ENCODE data around the gene EBP.
"Not testable (repeated sequence)": the region's sequence is repeated elsewhere in the genome, so short reads cannot be mapped to it uniquely, and the experiment has no call there.

EBP gene

DNA sequence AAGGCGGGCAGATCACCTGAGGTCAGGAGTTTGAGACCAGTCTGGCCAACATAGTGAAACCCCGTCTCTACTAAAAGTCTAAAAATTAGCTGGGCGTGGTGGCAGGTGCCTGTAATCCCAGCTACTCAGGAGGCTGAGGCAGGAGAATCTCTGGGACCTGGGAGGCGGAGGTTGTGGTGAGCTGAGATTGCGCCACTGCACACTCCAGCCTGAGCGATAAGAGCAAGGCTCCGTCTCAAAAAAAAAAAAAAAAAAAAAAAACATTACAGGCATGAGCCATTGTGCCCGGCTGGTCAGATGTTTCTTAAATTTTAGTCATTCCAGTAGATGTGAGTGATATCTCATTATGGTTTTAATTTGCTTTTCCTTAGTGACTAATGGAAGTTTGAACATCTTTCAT lies 4.2 kb downstream of the EBP start:
- DNase-seq (ENCODE audit: low spot score): not testable (repeated sequence)

DNA sequence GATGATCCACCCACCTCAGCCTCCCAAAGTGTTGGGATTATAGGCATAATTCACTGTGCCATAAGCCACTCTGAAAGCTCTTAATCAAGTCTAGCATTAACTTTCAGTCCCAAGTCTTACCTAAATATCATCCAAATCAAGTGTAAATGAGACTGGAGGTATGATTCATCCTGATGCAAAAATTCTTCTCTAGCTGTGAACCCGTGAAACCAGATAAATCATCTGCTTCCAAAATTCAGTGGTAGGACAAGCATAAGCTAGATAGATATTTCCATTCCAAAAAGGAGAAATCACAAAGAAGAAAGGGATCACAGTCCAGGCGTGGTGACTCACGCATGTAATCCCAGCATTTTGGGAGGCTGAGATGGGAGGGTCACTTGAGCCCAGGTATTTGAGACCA lies 9.1 kb downstream of the EBP start:
- DNase-seq (ENCODE audit: low spot score): no peak

DNA sequence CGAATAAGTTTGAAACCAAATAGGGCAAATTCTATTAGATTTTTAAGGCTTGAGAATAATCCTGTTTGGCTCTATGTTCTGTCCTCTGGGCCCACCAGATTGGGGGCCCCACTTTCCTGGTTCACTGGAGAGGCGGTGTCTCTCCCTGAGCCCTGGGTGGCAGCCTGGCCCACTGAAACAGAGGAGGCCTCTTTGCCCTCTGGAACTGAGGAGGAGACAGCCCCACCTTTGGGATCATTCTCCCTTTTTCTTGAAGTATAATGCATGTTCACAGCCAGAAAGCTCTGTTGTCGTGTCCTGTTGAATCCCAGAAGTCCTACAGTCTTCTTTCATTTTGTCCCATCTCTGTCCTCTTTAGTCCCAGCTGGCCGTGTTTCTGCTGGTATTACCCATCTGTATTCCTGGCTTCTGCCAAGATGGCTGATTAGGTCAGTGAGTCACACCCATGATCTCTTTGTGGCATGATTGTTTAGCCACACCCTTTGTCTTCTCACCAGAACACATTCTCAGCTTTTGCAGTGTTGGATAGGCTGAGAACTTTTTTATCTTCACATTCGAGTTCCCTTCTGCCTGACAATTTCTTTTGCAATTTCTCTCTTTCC lies 9.9 kb downstream of the EBP start:
- no peak for DNase-seq (ENCODE audit: low spot score)

DNA sequence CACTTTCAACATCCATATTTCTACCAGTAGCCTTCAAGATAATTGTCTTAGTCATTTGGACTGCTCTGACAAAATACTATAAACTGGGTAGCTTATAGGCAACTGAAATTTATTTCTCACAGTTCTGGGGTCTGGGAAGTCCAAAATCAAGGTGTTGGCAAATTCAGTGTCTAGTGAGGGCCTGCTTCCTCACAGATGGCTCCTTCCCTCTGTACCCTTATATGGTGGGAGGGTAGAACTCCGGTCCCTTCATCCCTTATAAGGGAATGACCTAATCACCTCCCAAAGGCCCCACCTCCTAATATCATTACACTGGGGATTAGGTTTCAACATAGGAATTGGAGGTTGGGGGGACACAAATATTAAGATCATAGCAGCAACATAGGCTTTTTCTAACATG lies 10.6 kb downstream of the EBP start:
- DNase-seq (ENCODE audit: low spot score): no peak

DNA sequence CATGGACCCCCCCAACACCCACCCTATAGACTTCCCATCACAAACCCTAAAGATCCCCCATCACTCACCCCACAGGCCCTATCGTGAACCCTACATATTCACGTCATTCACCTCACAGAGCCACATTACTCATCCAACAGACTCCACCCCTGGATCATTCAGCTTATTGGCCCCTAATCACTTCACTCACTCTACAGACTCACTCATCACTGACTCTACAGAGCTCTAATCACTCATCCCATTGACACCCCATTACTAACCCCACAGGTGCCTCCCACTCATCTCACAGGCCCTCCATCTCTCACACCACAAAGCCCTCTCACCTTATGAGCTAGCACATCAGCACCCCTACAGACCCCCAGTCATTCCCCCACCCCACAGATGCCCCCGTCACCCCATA lies 11.6 kb downstream of the EBP start:
- DNase-seq (ENCODE audit: low spot score): no peak

DNA sequence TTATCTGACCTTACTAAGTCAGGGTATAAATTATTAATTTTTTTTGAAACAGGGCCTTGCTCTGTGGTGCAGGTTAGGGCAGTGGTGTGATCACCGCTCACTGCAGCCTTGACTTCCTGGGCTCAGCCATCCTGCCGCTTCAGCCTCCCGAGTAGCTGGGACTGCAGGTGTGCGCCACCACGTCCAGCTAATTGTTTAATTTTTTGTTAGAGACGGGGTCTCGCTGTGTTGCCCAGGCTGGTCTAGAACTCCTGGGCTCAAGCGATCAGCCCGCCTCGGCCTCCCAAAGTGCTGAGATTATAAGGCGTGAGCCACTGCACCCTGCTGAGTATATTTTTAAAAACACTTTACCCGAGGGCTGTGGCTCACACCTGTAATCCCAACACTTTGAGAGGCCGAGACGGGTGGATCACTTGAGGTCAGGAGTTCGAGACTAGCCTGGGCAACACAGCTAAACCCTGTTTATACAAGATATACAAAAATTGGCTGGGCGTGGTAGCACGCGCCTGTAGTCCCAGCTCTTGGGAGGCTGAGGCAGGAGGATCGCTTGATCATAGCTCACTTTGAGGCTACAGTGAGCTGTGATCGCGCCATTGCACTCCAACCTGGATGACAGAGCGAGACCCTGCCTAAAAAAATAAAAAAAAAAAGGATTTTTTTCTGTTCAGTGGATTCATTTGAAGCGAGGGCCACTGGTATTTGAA lies 17.2 kb downstream of the EBP start:
- DNase-seq (ENCODE audit: low spot score): no peak

DNA sequence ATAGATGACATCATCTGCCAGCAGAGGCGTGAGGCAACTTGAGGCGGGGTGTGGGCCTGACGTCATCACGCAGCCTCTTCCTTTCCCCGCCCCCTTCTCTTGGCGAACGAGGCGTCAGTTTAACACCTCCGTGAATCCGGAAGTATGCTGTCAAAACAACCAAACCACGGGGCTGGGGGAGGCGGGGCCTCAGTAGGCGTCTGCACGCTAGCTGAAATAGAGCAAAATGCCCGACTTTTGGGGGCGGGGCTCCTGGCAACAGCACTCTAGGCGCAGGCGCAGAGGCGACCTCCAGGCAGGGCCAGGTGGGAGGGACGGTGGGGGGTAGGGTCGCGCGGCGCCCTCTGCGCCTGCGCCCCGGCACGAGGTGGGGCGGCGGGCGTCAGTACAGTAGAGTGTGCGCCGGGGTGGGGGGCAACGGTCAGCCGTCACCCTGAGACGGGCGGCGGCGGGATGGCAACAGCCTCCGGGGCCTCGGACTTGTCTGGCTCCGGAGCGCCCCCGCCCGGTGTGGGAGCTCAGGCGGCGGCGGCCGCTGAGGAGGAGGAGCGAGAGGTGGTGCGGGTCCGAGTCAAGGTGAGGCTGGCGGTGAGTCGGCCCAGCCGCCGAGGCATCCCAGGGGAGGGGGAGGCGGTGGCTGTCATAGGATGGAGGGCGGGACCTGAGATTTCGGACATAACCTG lies 17.9 kb downstream of the EBP start, which contains the start of gene TBC1D25:
TBC1D25 (plus strand) TSS at position 370 of the 683 bp plus-strand sequence; CDS start at position 454, 84 bp downstream.
- peak; percentile 93 for DNase-seq (ENCODE audit: low spot score)

DNA sequence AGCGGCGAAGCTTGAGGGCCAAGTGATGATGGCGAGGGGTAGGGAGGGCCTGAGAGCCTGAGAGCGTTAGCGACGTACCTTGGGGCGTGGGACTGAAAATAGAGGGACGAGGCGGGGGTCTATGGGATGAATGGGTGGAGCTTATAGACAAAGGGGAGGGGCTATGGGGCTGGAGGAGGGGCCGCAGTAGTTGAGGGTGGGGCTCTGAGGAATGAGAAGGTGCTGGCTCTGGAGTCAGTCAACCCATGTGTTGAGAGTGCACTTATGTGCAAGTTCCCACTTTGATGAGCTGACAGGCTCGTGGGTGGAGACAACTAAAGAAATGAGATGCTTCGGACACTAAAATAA lies 18.4 kb downstream of the EBP start:
- no peak for DNase-seq (ENCODE audit: low spot score)

DNA sequence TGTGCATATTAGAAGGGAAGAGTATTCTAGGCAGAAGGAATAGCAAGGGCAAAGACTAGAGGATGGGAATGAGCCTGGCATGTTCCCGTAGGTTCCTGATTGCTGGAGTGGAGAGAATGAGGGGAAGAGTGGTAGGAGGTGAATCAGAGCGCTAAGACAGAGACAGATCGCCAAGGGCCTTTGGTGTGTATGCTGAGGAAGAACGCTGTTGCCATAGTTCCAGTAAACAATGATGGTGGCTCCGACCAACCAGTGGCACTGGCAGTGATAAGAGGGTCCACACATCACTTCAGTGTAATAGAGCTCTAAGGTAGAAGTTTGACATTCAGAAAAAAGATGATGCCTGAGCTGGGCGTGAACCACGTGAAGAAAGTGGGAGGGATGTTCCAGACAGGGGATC lies 18.9 kb downstream of the EBP start:
- no peak for DNase-seq (ENCODE audit: low spot score)

DNA sequence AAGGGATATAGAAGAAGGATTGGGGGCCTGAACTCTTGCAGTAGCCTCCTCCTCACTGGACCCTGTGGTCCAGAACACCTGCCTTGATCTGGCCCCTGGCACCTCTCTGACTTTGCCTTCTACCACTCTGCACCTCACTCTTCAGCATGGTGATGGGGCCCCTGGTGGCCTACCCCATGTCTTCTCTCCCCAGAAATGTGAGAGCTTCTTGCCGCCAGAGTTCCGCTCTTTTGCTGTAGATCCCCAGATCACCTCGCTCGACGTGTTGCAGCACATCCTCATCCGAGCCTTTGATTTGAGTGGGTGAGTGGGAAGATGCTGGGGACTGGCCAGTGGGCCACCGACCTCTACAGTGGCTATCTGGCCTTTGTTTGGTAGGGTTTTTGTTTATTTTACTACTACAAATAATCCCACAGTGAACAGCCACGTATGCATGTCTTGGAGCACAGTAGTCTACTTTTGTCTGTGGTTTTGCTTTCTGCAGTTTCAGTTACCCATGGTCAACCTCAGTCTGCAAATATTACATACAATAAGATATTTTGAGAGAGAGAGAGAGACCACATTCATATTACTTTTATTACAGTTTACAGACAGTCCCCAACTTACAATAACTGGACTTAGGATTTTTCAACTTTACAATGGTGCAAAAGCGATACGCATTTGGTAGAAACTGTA lies 19.7 kb downstream of the EBP start:
- no peak for DNase-seq (ENCODE audit: low spot score)

DNA sequence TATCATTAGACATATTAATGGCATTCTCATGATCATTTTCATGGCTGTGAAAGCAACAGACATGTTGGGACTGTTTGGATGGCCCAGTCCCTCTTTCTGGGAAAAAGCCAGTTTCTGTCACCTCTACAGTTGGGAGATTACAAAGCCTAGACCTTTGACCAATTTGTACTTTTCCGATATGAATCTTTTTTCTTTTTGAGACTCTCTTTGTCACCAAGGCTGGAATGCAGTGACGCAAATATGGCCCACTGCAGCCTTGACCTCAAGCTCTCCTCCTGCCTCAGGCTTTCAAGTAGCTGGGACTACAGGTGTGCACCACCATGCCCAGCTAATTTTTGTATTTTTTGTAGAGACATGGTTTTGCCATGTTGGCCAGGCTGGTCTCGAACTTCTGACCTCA lies 27.3 kb downstream of the EBP start:
- DNase-seq (ENCODE audit: low spot score): no peak

DNA sequence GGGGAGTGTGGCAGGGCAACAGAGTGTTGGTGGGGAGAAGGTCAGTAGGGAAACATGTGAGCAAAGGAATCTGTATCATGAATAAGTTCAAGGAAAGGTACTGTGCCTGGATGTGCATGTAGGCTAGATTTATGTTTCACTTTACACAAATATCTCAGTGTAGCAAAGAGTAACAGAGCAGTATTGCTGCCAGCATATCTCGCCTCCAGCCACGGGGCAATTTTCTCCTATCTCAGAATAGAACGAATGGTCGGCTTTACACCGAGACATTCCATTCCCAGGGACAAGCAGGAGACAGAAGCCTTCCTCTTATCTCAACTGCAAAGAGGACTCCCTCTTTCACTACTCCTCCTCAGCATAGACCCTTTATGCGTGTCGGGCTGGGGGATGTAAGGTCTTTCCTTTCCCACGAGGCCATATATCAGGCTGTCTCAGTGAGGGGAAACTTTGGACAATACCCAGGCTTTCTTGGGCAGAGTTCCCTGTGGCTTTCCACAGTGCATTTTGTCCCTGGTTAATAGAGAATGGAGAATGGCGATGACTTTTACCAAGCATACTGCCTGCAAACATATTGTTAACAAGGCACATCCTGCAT lies 34.2 kb downstream of the EBP start:
- DNase-seq (ENCODE audit: low spot score): not testable (repeated sequence)

DNA sequence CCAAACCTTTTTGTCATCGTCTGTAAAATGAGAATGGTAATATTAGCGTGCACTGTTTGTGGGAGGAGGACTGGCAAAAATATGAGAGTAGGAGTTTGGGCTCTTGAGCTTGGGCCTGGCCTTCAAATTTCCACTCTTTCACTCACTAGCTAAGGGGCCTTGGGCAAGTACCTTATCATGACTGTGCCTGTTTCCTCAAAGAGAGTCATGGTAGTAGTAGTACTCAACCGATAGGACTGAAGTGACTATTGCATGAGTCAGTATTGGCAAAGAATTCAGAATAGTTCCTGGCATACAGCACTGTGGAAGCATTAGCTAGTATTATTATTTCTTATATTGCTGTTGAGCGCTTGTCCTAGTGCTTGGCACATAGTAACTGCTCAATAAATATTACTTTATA lies 36.7 kb downstream of the EBP start:
- no peak for DNase-seq (ENCODE audit: low spot score)

DNA sequence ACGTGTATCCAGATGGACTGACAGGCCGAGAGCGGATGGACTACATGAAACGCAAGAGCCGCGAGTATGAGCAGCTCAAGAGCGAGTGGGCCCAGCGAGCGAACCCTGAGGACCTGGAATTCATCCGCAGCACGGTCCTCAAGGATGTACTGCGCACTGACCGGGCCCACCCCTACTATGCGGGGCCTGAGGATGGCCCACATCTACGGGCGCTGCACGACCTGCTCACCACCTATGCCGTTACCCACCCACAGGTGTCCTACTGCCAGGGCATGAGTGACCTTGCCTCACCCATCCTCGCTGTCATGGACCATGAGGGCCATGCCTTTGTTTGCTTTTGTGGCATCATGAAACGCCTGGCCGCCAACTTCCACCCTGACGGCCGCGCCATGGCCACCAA lies 38.0 kb downstream of the EBP start:
- no peak for DNase-seq (ENCODE audit: low spot score)

DNA sequence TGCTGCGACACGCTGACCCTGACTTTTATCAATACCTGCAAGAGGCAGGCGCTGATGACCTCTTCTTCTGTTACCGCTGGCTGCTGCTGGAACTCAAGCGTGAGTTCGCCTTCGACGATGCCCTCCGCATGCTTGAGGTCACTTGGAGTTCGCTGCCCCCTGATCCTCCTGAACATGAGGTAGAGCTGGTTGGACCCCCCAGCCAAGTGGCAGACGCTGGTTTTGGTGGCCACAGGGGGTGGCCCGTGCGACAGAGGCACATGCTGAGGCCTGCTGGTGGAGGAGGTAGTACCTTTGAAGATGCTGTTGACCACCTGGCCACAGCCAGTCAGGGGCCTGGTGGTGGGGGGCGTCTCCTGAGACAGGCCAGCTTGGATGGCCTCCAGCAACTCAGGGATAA lies 38.4 kb downstream of the EBP start:
- no peak for DNase-seq (ENCODE audit: low spot score)

DNA sequence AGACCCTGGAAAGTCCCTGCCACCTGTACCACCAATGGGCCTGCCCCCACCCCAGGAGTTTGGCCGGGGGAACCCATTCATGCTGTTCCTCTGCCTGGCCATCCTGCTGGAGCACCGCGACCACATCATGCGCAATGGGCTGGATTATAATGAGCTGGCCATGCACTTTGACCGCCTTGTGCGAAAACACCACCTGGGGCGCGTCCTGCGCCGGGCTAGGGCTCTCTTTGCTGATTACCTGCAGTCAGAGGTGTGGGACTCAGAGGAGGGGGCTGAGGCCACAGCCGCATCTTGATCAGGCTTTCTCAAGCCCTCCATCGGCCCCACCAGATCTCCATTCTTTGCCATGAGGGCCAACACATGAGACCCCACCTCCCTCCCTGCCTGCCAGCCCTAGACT lies 39.1 kb downstream of the EBP start:
- no peak for DNase-seq (ENCODE audit: low spot score)

DNA sequence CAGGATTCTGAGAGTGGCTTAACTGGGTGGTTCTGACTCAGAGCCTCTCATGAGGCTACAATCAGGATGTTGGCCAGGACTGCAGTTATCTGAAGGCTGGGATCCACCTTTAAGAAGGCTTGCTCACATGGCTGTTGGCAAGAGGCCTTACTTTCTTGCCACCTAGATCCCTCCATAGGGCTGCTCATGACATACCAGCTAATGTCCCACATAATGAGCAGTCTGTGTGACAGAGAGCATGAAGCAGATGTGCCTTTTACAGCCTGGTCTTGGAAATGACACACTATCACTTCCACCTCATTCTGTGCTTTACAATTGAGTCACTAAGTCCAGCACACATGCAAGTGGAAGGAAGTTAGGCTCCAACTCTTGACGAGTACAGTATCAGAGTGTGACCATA lies 48.4 kb downstream of the EBP start:
- DNase-seq (ENCODE audit: low spot score): no peak

DNA sequence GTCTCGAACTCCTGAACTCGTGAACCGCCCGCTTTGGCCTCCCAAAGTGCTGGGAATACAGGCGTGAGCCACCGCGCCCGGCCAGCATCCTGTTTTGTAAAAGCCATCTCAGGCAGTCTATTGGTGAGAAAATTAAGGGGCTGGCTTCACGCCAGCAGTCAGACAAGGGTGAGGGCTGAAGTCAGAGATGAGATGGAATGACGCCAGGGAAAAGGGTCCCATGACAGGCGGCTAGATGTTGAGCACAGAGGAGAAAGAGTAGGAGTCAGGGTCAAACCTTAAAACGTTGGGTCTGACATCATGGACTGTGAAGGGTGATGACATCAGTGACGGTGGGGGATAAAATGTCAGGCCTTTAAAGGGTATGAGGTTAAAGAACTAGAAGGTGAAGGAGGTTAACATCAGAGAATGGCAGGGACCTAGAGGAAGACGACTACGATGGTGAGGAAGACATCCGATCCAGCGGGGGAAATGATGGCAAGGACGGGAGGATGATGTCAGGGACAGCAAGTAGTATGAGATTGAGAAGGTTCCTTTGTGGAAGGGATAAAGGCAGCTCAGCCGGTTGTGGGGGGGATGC lies 52.2 kb downstream of the EBP start:
- no peak for DNase-seq (ENCODE audit: low spot score)

DNA sequence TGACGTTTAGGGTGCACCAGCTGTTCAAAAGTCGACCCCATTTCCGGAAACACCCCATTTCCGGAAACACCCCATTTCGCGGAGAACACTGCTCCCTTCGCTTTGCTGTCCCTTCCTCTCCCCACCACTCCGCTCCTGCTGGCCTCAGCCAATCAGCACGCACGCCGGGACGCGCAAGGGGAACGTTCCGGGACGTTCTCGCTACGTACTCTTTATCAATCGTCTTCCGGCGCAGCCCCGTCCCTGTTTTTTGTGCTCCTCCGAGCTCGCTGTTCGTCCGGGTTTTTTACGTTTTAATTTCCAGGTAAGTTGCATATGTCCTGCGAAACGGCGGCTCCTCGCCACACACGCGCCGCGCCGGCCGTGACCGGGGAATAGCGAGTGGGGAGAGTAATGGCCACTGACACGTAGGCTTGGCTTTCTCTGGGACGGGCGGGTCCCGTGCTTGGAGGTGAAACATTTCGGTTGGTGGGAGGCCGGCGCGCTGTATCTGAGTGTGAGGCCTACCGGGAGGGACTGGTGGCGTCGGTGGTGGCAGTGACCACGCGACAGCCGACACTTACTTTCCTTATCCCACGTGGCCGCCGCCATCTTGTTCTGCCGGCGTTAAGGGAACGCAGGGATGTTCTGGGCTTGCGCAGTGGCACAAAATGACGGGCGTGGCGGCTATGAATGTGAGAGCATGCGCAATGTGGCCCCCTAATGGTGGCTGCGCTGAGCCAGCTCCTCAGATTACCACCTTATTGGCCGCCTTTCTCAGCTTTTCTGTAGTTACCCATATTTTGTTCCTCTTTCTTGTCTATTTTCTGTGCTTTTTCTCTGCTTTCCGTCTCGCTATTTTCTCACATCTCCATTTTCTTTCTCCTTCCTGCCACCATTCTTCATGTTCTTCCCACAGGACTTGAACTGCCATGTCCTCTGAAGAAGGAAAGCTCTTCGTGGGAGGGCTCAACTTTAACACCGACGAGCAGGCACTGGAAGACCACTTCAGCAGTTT lies 53.0 kb downstream of the EBP start, which contains the start of gene RBM3:
RBM3 (plus strand) TSS at position 215 of the 997 bp plus-strand sequence; CDS start at position 912, 697 bp downstream.
- peak; percentile 87 for DNase-seq (ENCODE audit: low spot score)

DNA sequence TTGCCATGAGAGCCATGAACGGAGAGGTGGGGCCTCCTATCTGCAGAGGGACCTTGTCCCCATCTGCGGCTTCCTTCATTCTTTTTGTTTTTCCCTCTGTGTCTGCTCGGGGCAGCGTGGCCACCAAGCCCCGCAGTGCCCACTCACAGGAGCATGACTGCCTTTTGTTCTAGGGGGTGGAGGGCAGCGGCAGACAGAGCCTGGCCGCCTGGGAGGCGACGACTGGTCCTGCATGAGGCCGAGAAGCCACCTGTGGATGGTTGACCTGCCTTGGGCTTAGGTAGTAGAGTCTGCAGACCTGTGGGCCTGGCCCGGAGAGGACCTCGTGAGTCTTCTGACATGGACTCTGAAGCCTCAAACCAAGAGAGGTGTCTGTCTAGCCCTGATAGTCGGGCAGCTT lies 54.0 kb downstream of the EBP start:
- no peak for DNase-seq (ENCODE audit: low spot score)

DNA sequence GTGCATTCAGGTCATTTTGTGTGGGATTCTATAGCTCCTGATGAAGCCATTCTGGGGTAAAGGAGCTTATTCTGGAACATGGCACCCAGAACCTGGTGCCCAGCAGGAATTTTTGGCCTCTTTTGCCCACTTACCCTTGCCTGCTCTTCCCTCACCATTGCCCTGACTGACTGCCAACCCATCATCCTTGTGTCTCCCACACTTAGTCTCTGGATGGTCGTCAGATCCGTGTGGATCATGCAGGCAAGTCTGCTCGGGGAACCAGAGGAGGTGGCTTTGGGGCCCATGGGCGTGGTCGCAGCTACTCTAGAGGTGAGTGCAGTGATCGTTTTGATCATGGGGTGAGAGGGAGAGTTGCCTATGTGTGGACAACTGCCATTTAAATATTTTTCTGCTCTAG lies 54.5 kb downstream of the EBP start:
- no peak for DNase-seq (ENCODE audit: low spot score)
